Measurements from ENCODE around the gene TMEM215.

DNA sequence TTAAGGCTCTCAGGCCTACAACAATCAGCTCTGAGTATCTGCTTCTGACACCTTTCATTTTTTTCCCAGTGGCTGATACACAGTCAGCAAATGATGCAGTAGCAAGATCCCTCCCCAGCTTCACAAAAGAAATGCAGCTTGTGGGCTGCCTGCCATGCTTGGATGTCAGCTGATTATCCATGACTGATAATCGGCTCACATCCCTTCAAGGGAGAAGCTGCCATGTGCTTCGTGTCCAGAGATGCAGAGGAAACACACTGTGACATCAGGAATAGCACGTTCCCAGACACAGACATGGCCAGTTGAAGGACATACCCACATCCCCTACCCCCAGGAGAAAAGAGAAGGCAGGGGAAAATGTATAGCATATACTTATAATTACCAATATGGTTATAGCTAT lies 27.9 kb downstream of the TMEM215 start:
- TF ChIP-seq, protein P1, sequence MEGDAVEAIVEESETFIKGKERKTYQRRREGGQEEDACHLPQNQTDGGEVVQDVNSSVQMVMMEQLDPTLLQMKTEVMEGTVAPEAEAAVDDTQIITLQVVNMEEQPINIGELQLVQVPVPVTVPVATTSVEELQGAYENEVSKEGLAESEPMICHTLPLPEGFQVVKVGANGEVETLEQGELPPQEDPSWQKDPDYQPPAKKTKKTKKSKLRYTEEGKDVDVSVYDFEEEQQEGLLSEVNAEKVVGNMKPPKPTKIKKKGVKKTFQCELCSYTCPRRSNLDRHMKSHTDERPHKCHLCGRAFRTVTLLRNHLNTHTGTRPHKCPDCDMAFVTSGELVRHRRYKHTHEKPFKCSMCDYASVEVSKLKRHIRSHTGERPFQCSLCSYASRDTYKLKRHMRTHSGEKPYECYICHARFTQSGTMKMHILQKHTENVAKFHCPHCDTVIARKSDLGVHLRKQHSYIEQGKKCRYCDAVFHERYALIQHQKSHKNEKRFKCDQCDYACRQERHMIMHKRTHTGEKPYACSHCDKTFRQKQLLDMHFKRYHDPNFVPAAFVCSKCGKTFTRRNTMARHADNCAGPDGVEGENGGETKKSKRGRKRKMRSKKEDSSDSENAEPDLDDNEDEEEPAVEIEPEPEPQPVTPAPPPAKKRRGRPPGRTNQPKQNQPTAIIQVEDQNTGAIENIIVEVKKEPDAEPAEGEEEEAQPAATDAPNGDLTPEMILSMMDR (IDR thresholded peaks at IDR 0.05) = no peak
- TF ChIP-seq ZFX (IDR thresholded peaks at IDR 0.05; ENCODE audit: borderline replicate concordance) = no peak
